HG03521 (cell line): Measurements from ENCODE around the gene ARHGEF19.
"Not testable (repeated sequence)": the region's sequence is repeated elsewhere in the genome, so short reads cannot be mapped to it uniquely, and the experiment has no call there.

Source experiments
- ATAC-seq: cut with Tn5 transposase; IDR thresholded peaks from one replicate; pipeline ENCODE4 v1.9.1; 2021; ENCODE audit warnings: mild to moderate bottlenecking, moderate library complexity; ENCODE audit not compliant: unreplicated experiment

ARHGEF19 gene

GRCh38 chr1:16212251-16212961 lies at the start of gene ARHGEF19:
ARHGEF19 (minus strand) TSS chr1:16212652; CDS start chr1:16209054, 3,598 bp downstream.
- ATAC-seq, result no peak

GRCh38 chr1:16262067-16262466 lies 49.6 kb upstream of the ARHGEF19 start:
- no peak for ATAC-seq

GRCh38 chr1:16260814-16261213 lies 48.4 kb upstream of the ARHGEF19 start:
- ATAC-seq, result no peak

- no peak for ATAC-seq
Measured at GRCh38 chr1:16258591-16259135, 46.2 kb upstream of the ARHGEF19 start.

GRCh38 chr1:16257968-16258367 lies 45.5 kb upstream of the ARHGEF19 start:
- ATAC-seq, result no peak

GRCh38 chr1:16257556-16257955 lies 45.1 kb upstream of the ARHGEF19 start:
- not testable (repeated sequence) for ATAC-seq

GRCh38 chr1:16256478-16256877 lies 44.0 kb upstream of the ARHGEF19 start:
- ATAC-seq, result no peak

GRCh38 chr1:16254263-16254928 lies 41.9 kb upstream of the ARHGEF19 start:
- ATAC-seq, result no peak

GRCh38 chr1:16253332-16253922 lies 41.0 kb upstream of the ARHGEF19 start:
- ATAC-seq, result no peak

GRCh38 chr1:16252912-16253311 lies 40.5 kb upstream of the ARHGEF19 start:
- ATAC-seq, result no peak

- ATAC-seq, result no peak
Measured at GRCh38 chr1:16251381-16251780, 38.9 kb upstream of the ARHGEF19 start.

GRCh38 chr1:16250524-16251251 lies 38.2 kb upstream of the ARHGEF19 start:
- no peak for ATAC-seq

- no peak for ATAC-seq
Measured at GRCh38 chr1:16249596-16250241, 37.3 kb upstream of the ARHGEF19 start.

GRCh38 chr1:16248603-16249516 lies 36.4 kb upstream of the ARHGEF19 start:
- ATAC-seq, result no peak

GRCh38 chr1:16248007-16248436 lies 35.6 kb upstream of the ARHGEF19 start:
- ATAC-seq, result no peak

GRCh38 chr1:16247441-16247840 lies 35.0 kb upstream of the ARHGEF19 start:
- no peak for ATAC-seq

GRCh38 chr1:16246961-16247360 lies 34.5 kb upstream of the ARHGEF19 start:
- ATAC-seq, result no peak

GRCh38 chr1:16246239-16246638 lies 33.8 kb upstream of the ARHGEF19 start:
- ATAC-seq, result not testable (repeated sequence)

GRCh38 chr1:16245476-16246196 lies 33.2 kb upstream of the ARHGEF19 start:
- ATAC-seq, result no peak
